NB4 (cell line): ENCODE measurements around the gene PCYT1A.

Experiments used
- CTCF ChIP-seq: IDR thresholded peaks from one replicate; pipeline ENCODE4 v1.5.1; 2012; ENCODE audit warnings: low read depth, low read length
- MAX ChIP-seq: IDR thresholded peaks from 2 replicates; pipeline ENCODE4 v1.6.1; 2011; ENCODE audit warnings: low read depth, low read length
- MYC ChIP-seq: IDR thresholded peaks from 2 replicates; pipeline ENCODE4 v1.6.1; 2011; ENCODE audit warnings: low read depth, low read length
- POLR2A ChIP-seq: IDR thresholded peaks from 2 replicates; pipeline ENCODE4 v1.6.1; 2011; ENCODE audit warnings: mild to moderate bottlenecking; ENCODE audit not compliant: insufficient read length; ENCODE audit errors: extremely low read depth

GRCh38 chr3:196217307-196218154 lies 70.0 kb downstream of the PCYT1A start:
- TF ChIP-seq MAX (no peak), CTCF (no peak), POLR2A (no peak), MYC (no peak)
